ENCODE measurements around the gene ZDHHC12.
A peak's percentile ranks its signal among the peaks of the same experiment; 100 is the strongest.

Gene ZDHHC12

DNA sequence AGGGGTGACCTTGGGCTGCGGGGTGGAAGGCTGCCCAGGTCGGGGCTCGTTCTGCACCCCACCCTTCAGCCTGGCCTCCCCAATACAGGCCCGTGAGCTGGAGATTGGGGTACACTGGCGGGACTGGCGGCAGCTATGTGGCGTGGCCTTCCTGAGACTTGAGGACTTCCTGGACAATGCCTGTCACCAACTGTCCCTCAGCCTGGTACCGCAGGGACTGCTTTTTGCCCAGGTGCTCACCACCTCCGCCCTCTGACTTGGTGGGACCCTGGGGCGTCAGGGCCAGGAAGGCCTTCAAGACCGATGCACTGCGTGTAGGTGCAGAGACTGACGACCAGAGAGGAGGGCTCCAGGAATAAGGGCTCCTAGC lies 10.5 kb downstream of the ZDHHC12 start:
- ChIA-PET CTCF (interaction anchor here (1.4 kb wide), 1 partner anchor 11 kb away, joined by 4 read pairs; the partner anchor contains the start of gene PKN3), POLR2A (interaction anchor here (1.8 kb wide), 1 partner anchor 11 kb away, joined by 6 read pairs; the partner anchor contains the start of gene ZDHHC12)

DNA sequence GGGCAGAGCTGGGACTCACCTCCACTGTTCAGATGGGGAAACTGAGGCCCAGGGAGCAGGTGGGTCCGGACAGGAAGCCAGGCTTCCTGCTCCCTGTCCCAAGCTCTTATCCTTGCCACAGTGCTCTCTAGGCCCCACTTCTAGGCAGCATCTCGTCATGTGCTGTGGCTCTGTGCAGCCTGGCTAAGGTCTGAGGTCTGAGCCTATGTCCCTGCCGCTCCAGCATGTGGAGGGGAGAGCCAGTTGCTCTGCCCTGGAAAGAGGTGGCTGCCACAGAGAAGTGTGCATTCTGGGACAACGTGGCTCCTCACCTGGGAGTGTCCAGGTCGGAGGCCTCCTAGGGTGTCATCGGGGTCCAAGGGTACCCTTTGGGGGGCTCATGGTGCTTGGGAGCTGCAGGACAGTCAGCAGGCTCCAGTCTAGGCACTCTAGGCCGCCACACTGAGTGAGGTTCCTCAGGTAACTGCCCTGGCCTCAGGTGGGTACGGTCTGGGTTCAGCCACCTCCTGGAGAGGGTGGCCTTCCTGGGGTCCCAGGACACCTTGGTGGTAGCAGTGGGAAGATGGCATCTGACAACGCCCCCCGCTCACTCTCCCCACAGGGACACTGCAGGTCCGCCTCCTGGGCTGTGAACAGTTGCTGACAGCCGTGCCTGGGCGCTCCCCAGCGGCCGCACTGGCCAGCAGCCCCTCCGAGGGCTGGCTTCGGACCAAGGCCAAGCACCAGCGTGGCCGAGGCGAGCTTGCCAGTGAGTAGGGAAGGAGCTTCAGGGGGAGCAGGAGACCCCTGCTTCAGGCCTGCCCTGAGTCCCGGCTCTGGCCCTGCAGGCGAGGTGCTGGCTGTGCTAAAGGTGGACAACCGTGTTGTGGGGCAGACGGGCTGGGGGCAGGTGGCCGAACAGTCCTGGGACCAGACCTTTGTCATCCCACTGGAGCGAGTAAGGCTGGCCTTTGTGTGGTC lies 11.2 kb downstream of the ZDHHC12 start:
- POLR2A ChIA-PET, result interaction anchor here (0.7 to 1.8 kb wide), 2 partner anchors 12 to 674 kb away, joined by 3 to 6 read pairs; partner anchors contain the start of gene ZDHHC12
- no peak overlapping the region for H3K4me3 ChIP-seq (ENCODE audit: low read depth, low read length)
- TF ChIP-seq ZNF266 (tag by site-specific recombination; IDR thresholded peaks at IDR 0.05; ENCODE audit: low read depth) (no peak), GLIS2 (tag by site-specific recombination; IDR thresholded peaks at IDR 0.05) (peak; percentile 15; the same call in 1 of the 2 replicates)
- H3K4me1 ChIP-seq (ENCODE audit: control insufficient read depth, insufficient read depth, low read length), result no peaks in the 10 kb centered on the region
- no peaks in the 10 kb centered on the region for H3K9me3 ChIP-seq (ENCODE audit: control insufficient read depth, insufficient read depth, low read depth, low read length)
- CTCF ChIA-PET, result interaction anchor here (1.1 to 1.4 kb wide), 2 partner anchors 10 to 11 kb away, joined by 4 read pairs; partner anchors contain the start of gene PKN3
- peaks cover 3 to 45% of the 10 kb centered on the region in 2 experiments; a peak in 2 of 3 replicates for H3K36me3 ChIP-seq (ENCODE audit: control insufficient read depth in 2 of 2, insufficient read depth in 1 of 2, low read length in 2 of 2)
- no peak overlapping the region for H3K27ac ChIP-seq (ENCODE audit: extremely low read depth, low read depth, low read length)

More for the DNA sequence above, 10.5 kb downstream of the ZDHHC12 start:
- H3K4me3 ChIP-seq (ENCODE audit: low read depth, low read length), result no peak overlapping the region
- H3K36me3 ChIP-seq (ENCODE audit: control insufficient read depth in 2 of 2, insufficient read depth in 1 of 2, low read length in 2 of 2), result peaks cover 3 to 49% of the 10 kb centered on the region in 2 experiments; a peak in 2 of 3 replicates
- no peak overlapping the region for H3K27ac ChIP-seq (ENCODE audit: extremely low read depth, low read depth, low read length)
- H3K9me3 ChIP-seq (ENCODE audit: control insufficient read depth, insufficient read depth, low read depth, low read length), result no peaks in the 10 kb centered on the region
- no peaks in the 10 kb centered on the region for H3K4me1 ChIP-seq (ENCODE audit: control insufficient read depth, insufficient read depth, low read length)
- TF ChIP-seq, protein P1, sequence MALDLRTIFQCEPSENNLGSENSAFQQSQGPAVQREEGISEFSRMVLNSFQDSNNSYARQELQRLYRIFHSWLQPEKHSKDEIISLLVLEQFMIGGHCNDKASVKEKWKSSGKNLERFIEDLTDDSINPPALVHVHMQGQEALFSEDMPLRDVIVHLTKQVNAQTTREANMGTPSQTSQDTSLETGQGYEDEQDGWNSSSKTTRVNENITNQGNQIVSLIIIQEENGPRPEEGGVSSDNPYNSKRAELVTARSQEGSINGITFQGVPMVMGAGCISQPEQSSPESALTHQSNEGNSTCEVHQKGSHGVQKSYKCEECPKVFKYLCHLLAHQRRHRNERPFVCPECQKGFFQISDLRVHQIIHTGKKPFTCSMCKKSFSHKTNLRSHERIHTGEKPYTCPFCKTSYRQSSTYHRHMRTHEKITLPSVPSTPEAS (tag by site-specific recombination; IDR thresholded peaks at IDR 0.05), result no peak
- TF ChIP-seq ZNF701 (tag by site-specific recombination; IDR thresholded peaks at IDR 0.05), result no peak
- TF ChIP-seq, protein P2, sequence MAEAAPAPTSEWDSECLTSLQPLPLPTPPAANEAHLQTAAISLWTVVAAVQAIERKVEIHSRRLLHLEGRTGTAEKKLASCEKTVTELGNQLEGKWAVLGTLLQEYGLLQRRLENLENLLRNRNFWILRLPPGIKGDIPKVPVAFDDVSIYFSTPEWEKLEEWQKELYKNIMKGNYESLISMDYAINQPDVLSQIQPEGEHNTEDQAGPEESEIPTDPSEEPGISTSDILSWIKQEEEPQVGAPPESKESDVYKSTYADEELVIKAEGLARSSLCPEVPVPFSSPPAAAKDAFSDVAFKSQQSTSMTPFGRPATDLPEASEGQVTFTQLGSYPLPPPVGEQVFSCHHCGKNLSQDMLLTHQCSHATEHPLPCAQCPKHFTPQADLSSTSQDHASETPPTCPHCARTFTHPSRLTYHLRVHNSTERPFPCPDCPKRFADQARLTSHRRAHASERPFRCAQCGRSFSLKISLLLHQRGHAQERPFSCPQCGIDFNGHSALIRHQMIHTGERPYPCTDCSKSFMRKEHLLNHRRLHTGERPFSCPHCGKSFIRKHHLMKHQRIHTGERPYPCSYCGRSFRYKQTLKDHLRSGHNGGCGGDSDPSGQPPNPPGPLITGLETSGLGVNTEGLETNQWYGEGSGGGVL (tag by site-specific recombination; IDR thresholded peaks at IDR 0.05), result no peak
- no peak for TF ChIP-seq ZNF416 (tag by site-specific recombination; IDR thresholded peaks at IDR 0.05)
- TF ChIP-seq GLIS1 (tag by site-specific recombination; IDR thresholded peaks at IDR 0.05), result no peak
- no peak for TF ChIP-seq ZNF777 (tag by site-specific recombination; IDR thresholded peaks at IDR 0.05; ENCODE audit: borderline replicate concordance)
- TF ChIP-seq ZXDB (tag by site-specific recombination; IDR thresholded peaks at IDR 0.05), result no peak
- TF ChIP-seq ZNF585B (tag by site-specific recombination; IDR thresholded peaks at IDR 0.05), result no peak
- no peak for TF ChIP-seq ZBTB21 (tag by site-specific recombination; IDR thresholded peaks at IDR 0.05)
- TF ChIP-seq ZFP69B (tag by site-specific recombination; IDR thresholded peaks at IDR 0.05), result no peak
- no peak for TF ChIP-seq RBAK (tag by site-specific recombination; IDR thresholded peaks at IDR 0.05)
- no peak for TF ChIP-seq ZNF658 (tag by site-specific recombination; IDR thresholded peaks at IDR 0.05)
- no peak for TF ChIP-seq ZNF184 (tag by site-specific recombination; IDR thresholded peaks at IDR 0.05)
- no peak for TF ChIP-seq BCL11A (tag by site-specific recombination; IDR thresholded peaks at IDR 0.05; ENCODE audit: low read depth)
- TF ChIP-seq, protein P3, sequence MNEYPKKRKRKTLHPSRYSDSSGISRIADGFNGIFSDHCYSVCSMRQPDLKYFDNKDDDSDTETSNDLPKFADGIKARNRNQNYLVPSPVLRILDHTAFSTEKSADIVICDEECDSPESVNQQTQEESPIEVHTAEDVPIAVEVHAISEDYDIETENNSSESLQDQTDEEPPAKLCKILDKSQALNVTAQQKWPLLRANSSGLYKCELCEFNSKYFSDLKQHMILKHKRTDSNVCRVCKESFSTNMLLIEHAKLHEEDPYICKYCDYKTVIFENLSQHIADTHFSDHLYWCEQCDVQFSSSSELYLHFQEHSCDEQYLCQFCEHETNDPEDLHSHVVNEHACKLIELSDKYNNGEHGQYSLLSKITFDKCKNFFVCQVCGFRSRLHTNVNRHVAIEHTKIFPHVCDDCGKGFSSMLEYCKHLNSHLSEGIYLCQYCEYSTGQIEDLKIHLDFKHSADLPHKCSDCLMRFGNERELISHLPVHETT (tag by site-specific recombination; IDR thresholded peaks at IDR 0.05), result no peak
- TF ChIP-seq ZNF132 (tag by site-specific recombination; IDR thresholded peaks at IDR 0.05; ENCODE audit: borderline replicate concordance), result no peak

Measured in HEK293 (cell line).